Activated T-helper 17 cell treated with anti-CD3 and anti-CD28 coated beads, Interleukin-2, amount 50 U/mL, for 72 hours (primary cell): Measurements from ENCODE around the gene TTN. TPM values are rescaled to one million over a fixed set of nuclear protein-coding genes. Genes with fewer than 3 reads are reported as not detected.
"Not testable (repeated sequence)": the region's sequence is repeated elsewhere in the genome, so short reads cannot be mapped to it uniquely, and the experiment has no call there.

ENCODE experiments used
- ATAC-seq: fragments of 150-1000 bp; cut with Tn5 transposase; replicated peaks from 2 replicates; pipeline ENCODE4 v1.10.0; 2021; ENCODE audit warnings: mild to moderate bottlenecking, moderate library complexity
- H3K27ac Mint-ChIP-seq: one replicate; pipeline ENCODE4 v1.8.0; 2022; ENCODE audit warnings: mixed read lengths
- H3K27me3 Mint-ChIP-seq: one replicate; pipeline ENCODE4 v1.8.0; 2022; ENCODE audit warnings: mixed read lengths
- H3K36me3 Mint-ChIP-seq: one replicate; pipeline ENCODE4 v1.8.0; 2022; ENCODE audit warnings: low read depth, mild to moderate bottlenecking, mixed read lengths
- H3K4me1 Mint-ChIP-seq: one replicate; pipeline ENCODE4 v1.8.0; 2022; ENCODE audit warnings: mixed read lengths
- H3K4me3 Mint-ChIP-seq: one replicate; pipeline ENCODE4 v1.8.0; 2022; ENCODE audit warnings: mild to moderate bottlenecking, mixed read lengths
- H3K9me3 Mint-ChIP-seq: one replicate; pipeline ENCODE4 v1.8.0; 2022; ENCODE audit warnings: mixed read lengths
- total RNA-seq, 2 donors: library from RNA; stranded (reverse); gene quantifications; one replicate each; pipeline ENCODE4 v1.2.3, GENCODE V29; 2022

The TTN gene
- total RNA-seq, 2 donors from 2014 or later: 0.84 to 3.1 TPM

- no peak for ATAC-seq
- H3K4me3 Mint-ChIP-seq: no peak overlapping the region
- no peaks in the 10 kb centered on the region for H3K4me1 Mint-ChIP-seq
- H3K36me3 Mint-ChIP-seq: peaks cover 6% of the 10 kb centered on the region
- no peaks in the 10 kb centered on the region for H3K9me3 Mint-ChIP-seq
- peaks cover 9% of the 10 kb centered on the region for H3K27me3 Mint-ChIP-seq
- H3K27ac Mint-ChIP-seq: no peak overlapping the region
These were observed 117.4 kb downstream of the TTN start for GRCh38 chr2:178689808-178690207.

- H3K27me3 Mint-ChIP-seq: no peaks in the 10 kb centered on the region
- no peaks in the 10 kb centered on the region for H3K4me1 Mint-ChIP-seq
- H3K9me3 Mint-ChIP-seq: no peaks in the 10 kb centered on the region
- no peak for ATAC-seq
- H3K4me3 Mint-ChIP-seq: no peak overlapping the region
- H3K36me3 Mint-ChIP-seq: no peaks in the 10 kb centered on the region
- no peak overlapping the region for H3K27ac Mint-ChIP-seq
These were observed 123.3 kb downstream of the TTN start for GRCh38 chr2:178683877-178684276.

GRCh38 chr2:178681081-178681480 is 126.1 kb downstream of the TTN start:
- Mint-ChIP-seq H3K36me3 (no peaks in the 10 kb centered on the region), H3K27ac (no peak overlapping the region), H3K4me3 (no peak overlapping the region), H3K9me3 (peaks cover 4% of the 10 kb centered on the region), H3K4me1 (no peaks in the 10 kb centered on the region), H3K27me3 (no peaks in the 10 kb centered on the region)
- no peak for ATAC-seq

GRCh38 chr2:178679891-178680290 is 127.3 kb downstream of the TTN start:
- no peaks in the 10 kb centered on the region for H3K36me3 Mint-ChIP-seq
- H3K27ac Mint-ChIP-seq: no peak overlapping the region
- ATAC-seq: no peak
- no peaks in the 10 kb centered on the region for H3K27me3 Mint-ChIP-seq
- H3K9me3 Mint-ChIP-seq: peaks cover 4% of the 10 kb centered on the region
- H3K4me1 Mint-ChIP-seq: no peaks in the 10 kb centered on the region
- no peak overlapping the region for H3K4me3 Mint-ChIP-seq

GRCh38 chr2:178677599-178677998 is 129.6 kb downstream of the TTN start:
- no peaks in the 10 kb centered on the region for H3K36me3 Mint-ChIP-seq
- no peaks in the 10 kb centered on the region for H3K27me3 Mint-ChIP-seq
- no peak for ATAC-seq
- no peak overlapping the region for H3K27ac Mint-ChIP-seq
- no peak overlapping the region for H3K4me3 Mint-ChIP-seq
- H3K9me3 Mint-ChIP-seq: peaks cover 4% of the 10 kb centered on the region
- no peaks in the 10 kb centered on the region for H3K4me1 Mint-ChIP-seq

GRCh38 chr2:178676046-178676445 is 131.2 kb downstream of the TTN start:
- Mint-ChIP-seq H3K9me3 (peaks cover 4% of the 10 kb centered on the region), H3K27me3 (no peaks in the 10 kb centered on the region), H3K27ac (no peak overlapping the region), H3K4me3 (no peak overlapping the region), H3K4me1 (no peaks in the 10 kb centered on the region), H3K36me3 (no peaks in the 10 kb centered on the region)
- no peak for ATAC-seq

GRCh38 chr2:178674122-178674521 is 133.1 kb downstream of the TTN start:
- peaks cover 4% of the 10 kb centered on the region for H3K9me3 Mint-ChIP-seq
- no peaks in the 10 kb centered on the region for H3K27me3 Mint-ChIP-seq
- no peak overlapping the region for H3K4me3 Mint-ChIP-seq
- no peaks in the 10 kb centered on the region for H3K36me3 Mint-ChIP-seq
- no peaks in the 10 kb centered on the region for H3K4me1 Mint-ChIP-seq
- no peak overlapping the region for H3K27ac Mint-ChIP-seq
- ATAC-seq: no peak

GRCh38 chr2:178666458-178666857 is 140.8 kb downstream of the TTN start:
- no peaks in the 10 kb centered on the region for H3K4me1 Mint-ChIP-seq
- no peaks in the 10 kb centered on the region for H3K9me3 Mint-ChIP-seq
- H3K36me3 Mint-ChIP-seq: no peaks in the 10 kb centered on the region
- no peaks in the 10 kb centered on the region for H3K27me3 Mint-ChIP-seq
- no peak overlapping the region for H3K27ac Mint-ChIP-seq
- no peak for ATAC-seq
- no peak overlapping the region for H3K4me3 Mint-ChIP-seq

- H3K4me1 Mint-ChIP-seq, H3K9me3 Mint-ChIP-seq, H3K36me3 Mint-ChIP-seq, ATAC-seq, H3K4me3 Mint-ChIP-seq, H3K27ac Mint-ChIP-seq, H3K27me3 Mint-ChIP-seq: not testable (repeated sequence)
These were observed 148.7 kb downstream of the TTN start for GRCh38 chr2:178658480-178658879.

- no peaks in the 10 kb centered on the region for H3K9me3 Mint-ChIP-seq
- no peaks in the 10 kb centered on the region for H3K4me1 Mint-ChIP-seq
- no peak overlapping the region for H3K4me3 Mint-ChIP-seq
- no peak overlapping the region for H3K27ac Mint-ChIP-seq
- H3K27me3 Mint-ChIP-seq: peaks cover 3% of the 10 kb centered on the region
- no peak for ATAC-seq
- H3K36me3 Mint-ChIP-seq: peaks cover 6% of the 10 kb centered on the region
These were observed 156.7 kb downstream of the TTN start for GRCh38 chr2:178650554-178650953.

- Mint-ChIP-seq H3K27ac (no peak overlapping the region), H3K9me3 (no peaks in the 10 kb centered on the region), H3K4me3 (no peak overlapping the region), H3K4me1 (no peaks in the 10 kb centered on the region), H3K27me3 (no peaks in the 10 kb centered on the region), H3K36me3 (no peaks in the 10 kb centered on the region)
- no peak for ATAC-seq
These were observed 162.3 kb downstream of the TTN start for GRCh38 chr2:178644919-178645318.

GRCh38 chr2:178641498-178641897 is 165.7 kb downstream of the TTN start:
- Mint-ChIP-seq H3K27ac (no peak overlapping the region), H3K36me3 (no peaks in the 10 kb centered on the region), H3K9me3 (no peaks in the 10 kb centered on the region), H3K4me3 (no peak overlapping the region), H3K4me1 (no peaks in the 10 kb centered on the region), H3K27me3 (no peaks in the 10 kb centered on the region)
- no peak for ATAC-seq

GRCh38 chr2:178635897-178636296 is 171.3 kb downstream of the TTN start:
- Mint-ChIP-seq H3K27ac (no peak overlapping the region), H3K9me3 (no peaks in the 10 kb centered on the region), H3K4me1 (no peaks in the 10 kb centered on the region), H3K36me3 (peaks cover 4% of the 10 kb centered on the region), H3K27me3 (no peaks in the 10 kb centered on the region), H3K4me3 (no peak overlapping the region)
- no peak for ATAC-seq

- Mint-ChIP-seq H3K27ac (no peak overlapping the region), H3K36me3 (peaks cover 8% of the 10 kb centered on the region), H3K27me3 (no peaks in the 10 kb centered on the region), H3K4me1 (no peaks in the 10 kb centered on the region), H3K9me3 (no peaks in the 10 kb centered on the region), H3K4me3 (no peak overlapping the region)
- ATAC-seq: no peak
These were observed 174.5 kb downstream of the TTN start for GRCh38 chr2:178632729-178633128.

- Mint-ChIP-seq H3K36me3 (peaks cover 8% of the 10 kb centered on the region), H3K4me1 (no peaks in the 10 kb centered on the region), H3K27me3 (no peaks in the 10 kb centered on the region), H3K9me3 (no peaks in the 10 kb centered on the region), H3K27ac (no peak overlapping the region), H3K4me3 (no peak overlapping the region)
- ATAC-seq: no peak
These were observed 176.6 kb downstream of the TTN start for GRCh38 chr2:178630581-178630980.

GRCh38 chr2:178629463-178629862 is 177.8 kb downstream of the TTN start:
- H3K27ac Mint-ChIP-seq: no peak overlapping the region
- peaks cover 8% of the 10 kb centered on the region for H3K36me3 Mint-ChIP-seq
- no peak overlapping the region for H3K4me3 Mint-ChIP-seq
- no peaks in the 10 kb centered on the region for H3K27me3 Mint-ChIP-seq
- no peaks in the 10 kb centered on the region for H3K4me1 Mint-ChIP-seq
- ATAC-seq: no peak
- no peaks in the 10 kb centered on the region for H3K9me3 Mint-ChIP-seq
